GM23338 (cell line): ENCODE measurements around the gene RHOB. TPM values are rescaled to one million over a fixed set of nuclear protein-coding genes. Genes with fewer than 3 reads are reported as not detected.
A peak's percentile ranks its signal among the peaks of the same experiment; 100 is the strongest.

Experiments used
- ATAC-seq: fragments of 200-7000 bp; cut with Tn5 transposase; 3 replicates; pipeline ENCODE4 v1.9.1; 2020
- DNase-seq: peaks from one replicate; pipeline ENCODE4 v3.0.0-alpha.2; 2015; ENCODE audit warnings: low spot score
- H2AFZ ChIP-seq: fragments of 200-600 bp; sonication (generic); 2 replicates; pipeline ENCODE4 v1.8.0; 2016; ENCODE audit warnings: antibody characterized with exemption, mild to moderate bottlenecking, moderate library complexity
- H3F3A ChIP-seq: fragments of 200-600 bp; sonication (generic); replicated peaks from 2 replicates; pipeline ENCODE4 v1.8.0; 2017; ENCODE audit warnings: antibody characterized with exemption, mixed run types, low read depth
- H3K27ac ChIP-seq: fragments of 200-600 bp; sonication (generic); 2 replicates; pipeline ENCODE4 v1.6.1; 2016; ENCODE audit warnings: low read depth
- H3K27me3 ChIP-seq: fragments of 200-600 bp; sonication (generic); 2 replicates; pipeline ENCODE4 v1.8.0; 2016; ENCODE audit warnings: mild to moderate bottlenecking, mixed run types, moderate library complexity; ENCODE audit not compliant: insufficient read depth
- H3K36me3 ChIP-seq: fragments of 200-600 bp; sonication (generic); 2 replicates; pipeline ENCODE4 v1.8.0; 2016; ENCODE audit warnings: mild to moderate bottlenecking; ENCODE audit not compliant: insufficient read depth
- H3K4me1 ChIP-seq: fragments of 200-600 bp; sonication (generic); 2 replicates; pipeline ENCODE4 v1.8.0; 2016; ENCODE audit warnings: mild to moderate bottlenecking, moderate library complexity; ENCODE audit not compliant: insufficient read depth
- H3K4me2 ChIP-seq: fragments of 200-600 bp; sonication (generic); 2 replicates; pipeline ENCODE4 v1.7.1; 2017; ENCODE audit warnings: mixed run types
- H3K4me3 ChIP-seq: fragments of 200-600 bp; sonication (generic); 2 replicates; pipeline ENCODE4 v1.6.1; 2016; ENCODE audit warnings: mixed run types
- H3K79me2 ChIP-seq: fragments of 200-600 bp; sonication (generic); replicated peaks from 2 replicates; pipeline ENCODE4 v1.8.0; 2017; ENCODE audit warnings: mild to moderate bottlenecking; ENCODE audit not compliant: insufficient read depth
- H3K9me2 ChIP-seq: fragments of 200-600 bp; sonication (generic); 2 replicates; pipeline ENCODE4 v1.8.0; 2017; ENCODE audit not compliant: insufficient read depth
- H4K20me1 ChIP-seq: fragments of 200-600 bp; sonication (generic); replicated peaks from 2 replicates; pipeline ENCODE4 v1.8.0; 2017; ENCODE audit warnings: mild to moderate bottlenecking; ENCODE audit not compliant: insufficient read depth
- H3K27ac Mint-ChIP-seq: 2 replicates; pipeline ENCODE4 v1.8.0; 2020; ENCODE audit warnings: inconsistent platforms, mild to moderate bottlenecking, moderate library complexity, mixed read lengths
- H3K27me3 Mint-ChIP-seq: 3 replicates; pipeline ENCODE4 v1.8.0; 2022; ENCODE audit warnings: low read depth, mild to moderate bottlenecking, moderate library complexity, mixed read lengths, inconsistent platforms; ENCODE audit not compliant: insufficient read depth, poor library complexity
- H3K36me3 Mint-ChIP-seq: 3 replicates; pipeline ENCODE4 v1.8.0; 2021; ENCODE audit warnings: low read depth, mild to moderate bottlenecking, inconsistent platforms, moderate library complexity, mixed read lengths
- H3K4me1 Mint-ChIP-seq: 3 replicates; pipeline ENCODE4 v1.8.0; 2020; ENCODE audit warnings: mild to moderate bottlenecking, inconsistent platforms, mixed read lengths
- H3K4me3 Mint-ChIP-seq: 3 replicates; pipeline ENCODE4 v1.8.0; 2021; ENCODE audit warnings: moderate library complexity, mild to moderate bottlenecking, inconsistent platforms, mixed read lengths
- H3K9me3 Mint-ChIP-seq: 3 replicates; pipeline ENCODE4 v1.8.0; 2020; ENCODE audit warnings: moderate library complexity, mild to moderate bottlenecking, inconsistent platforms, mixed read lengths
- CREB1 ChIP-seq: fragments of 250-450 bp; sonication (Bioruptor Pico); IDR thresholded peaks from 2 replicates; pipeline ENCODE4 v1.5.0; 2020; ENCODE audit warnings: low read depth, mild to moderate bottlenecking, moderate library complexity
- CTCF ChIP-seq, 2 experiments: fragments of 200-600 bp in 1 of 2; sonication (generic) in 1 of 2; conservative IDR thresholded peaks; 2 replicates each; pipeline versions ENCODE4 v1.5.1 to v1.6.1; 2016 to 2017; ENCODE audit warnings: antibody characterized with exemption in 2 of 2, low read depth in 2 of 2, mild to moderate bottlenecking in 2 of 2, moderate library complexity in 1 of 2
- ETS1 ChIP-seq: IDR thresholded peaks from 2 replicates; pipeline ENCODE4 v1.6.1; 2016; ENCODE audit warnings: antibody characterized with exemption
- POLR2AphosphoS5 ChIP-seq: IDR thresholded peaks from 2 replicates; pipeline ENCODE4 v1.6.1; 2016; ENCODE audit warnings: antibody characterized with exemption, low read depth
- REST ChIP-seq: IDR thresholded peaks from one replicate; pipeline ENCODE4 v1.6.1; 2018; ENCODE audit warnings: antibody characterized with exemption; ENCODE audit not compliant: unreplicated experiment
- ZNF114 ChIP-seq: fragments of 250-450 bp; sonication (Bioruptor Pico); IDR thresholded peaks from 2 replicates; pipeline ENCODE4 v1.5.0; 2020; ENCODE audit warnings: mild to moderate bottlenecking, moderate library complexity
- ZNF331 ChIP-seq: fragments of 250-450 bp; sonication (Bioruptor Pico); IDR thresholded peaks from 2 replicates; pipeline ENCODE4 v1.5.0; 2020; ENCODE audit warnings: low read depth, mild to moderate bottlenecking, moderate library complexity
- polyA plus RNA-seq: library from polyadenylated mRNA; unstranded; fragments of >200 nt; fragmentation: Nextera tagmentation; extraction: Ambion mirVana; gene quantifications from 2 replicates; pipeline ENCODE4 v1.2.1, GENCODE V29; 2016
- total RNA-seq: library from RNA; depleted of rRNA; stranded (reverse); fragments of >200 nt; shearing (Covaris generic); gene quantifications from 2 replicates; pipeline ENCODE4 v1.2.3, GENCODE V29; 2014

Gene RHOB
- total and polyA plus RNA-seq, 2 experiments from 2014 or later = 6.6 to 26.9 TPM

GRCh38 chr2:20444993-20445910 lies 1.6 kb upstream of the RHOB start (continued):
- no peak for TF ChIP-seq REST

- Mint-ChIP-seq H3K27ac (no peak overlapping the region), H3K27me3 (peaks cover 49% of the 10 kb centered on the region)
- no peak for ATAC-seq
These were observed 488 bp upstream of the RHOB start for GRCh38 chr2:20446255-20446916.

More at GRCh38 chr2:20446255-20446916, 488 bp upstream of the RHOB start:
- peak; percentile 41 for DNase-seq
- H3K4me1 ChIP-seq = peaks cover 23% of the 10 kb centered on the region
- no peaks in the 10 kb centered on the region for H3K9me2 ChIP-seq
- H3K27ac ChIP-seq = no peak overlapping the region
- H3K36me3 Mint-ChIP-seq = no peaks in the 10 kb centered on the region
- no peaks in the 10 kb centered on the region for H3K36me3 ChIP-seq
- TF ChIP-seq REST = no peak
- no peak for TF ChIP-seq CTCF (conservative IDR thresholded peaks at IDR 0.05; ENCODE audit: low read depth in 2 of 2)
- no peak for TF ChIP-seq POLR2AphosphoS5
- TF ChIP-seq CREB1 (CRISPR knock-in tag) = no peak
- no peak for TF ChIP-seq ZNF331 (CRISPR knock-in tag)
- TF ChIP-seq ETS1 = no peak
- TF ChIP-seq ZNF114 (CRISPR knock-in tag) = no peak
- H3K9me3 Mint-ChIP-seq = no peaks in the 10 kb centered on the region
- peak overlapping the region; percentile 73 for H3K4me3 ChIP-seq
- H3K4me3 Mint-ChIP-seq = peak overlapping the region; percentile 63
- H3K27me3 ChIP-seq = peaks cover 61% of the 10 kb centered on the region
- peaks cover 48% of the 10 kb centered on the region for H3K4me1 Mint-ChIP-seq
- 0 out of 2 replicates have a peak, but pooled peaks cover 5% of the 10 kb centered on the region for H3F3A ChIP-seq
- no peak overlapping the region for H2AFZ ChIP-seq
- peaks cover 12% of the 10 kb centered on the region; the same call in 1 of the 2 replicates for H4K20me1 ChIP-seq
- H3K4me2 ChIP-seq = peak overlapping the region; percentile 93
- H3K79me2 ChIP-seq = no peaks in the 10 kb centered on the region
